Vagina (tissue), 2 donors: ENCODE results near the gene LRRC74B.

Source experiments
- CTCF ChIP-seq, 3 experiments: fragments of 450-650 bp in 2 of 3; fragments of 200-600 bp in 1 of 3; sonication (generic) in 1 of 3; IDR thresholded peaks; one replicate each; pipeline ENCODE4 v1.5.1; 2017 to 2019; ENCODE audit warnings: antibody characterized with exemption in 3 of 3, mild to moderate bottlenecking in 2 of 3, moderate library complexity in 2 of 3
- POLR2AphosphoS5 ChIP-seq, 2 donors: sonication (generic); formaldehyde crosslinking; IDR thresholded peaks; one replicate each; pipeline ENCODE4 v1.9.0; 2017; ENCODE audit warnings: antibody characterized with exemption in 2 of 2, mild to moderate bottlenecking in 2 of 2, low read depth in 1 of 2; ENCODE audit not compliant: insufficient read depth in 1 of 2

- no peak for TF ChIP-seq CTCF (IDR thresholded peaks at IDR 0.05)
- TF ChIP-seq POLR2AphosphoS5 (IDR thresholded peaks at IDR 0.05; ENCODE audit: insufficient read depth in 1 of 2, low read depth in 1 of 2): no peak
These were observed 33.0 kb upstream of the LRRC74B start for GRCh38 chr22:21012446-21013407.
